H9 (cell line): ENCODE measurements around the gene ARHGAP5. TPM values are rescaled to one million over a fixed set of nuclear protein-coding genes. Genes with fewer than 3 reads are reported as not detected.

ENCODE experiments used
- DNase-seq: peaks from one replicate; pipeline ENCODE4 v3.0.0-alpha.2; 2017
- H2AFZ ChIP-seq: one replicate; pipeline ENCODE4 v1.6.1; 2013; ENCODE audit warnings: mild to moderate bottlenecking, low read length, control low read depth, moderate library complexity
- H2AK5ac ChIP-seq: 2 replicates; pipeline ENCODE4 v1.6.1; 2013; ENCODE audit warnings: low read length, control low read depth, mixed read lengths; ENCODE audit not compliant: insufficient read length
- H2BK120ac ChIP-seq: one replicate; pipeline ENCODE4 v1.6.1; 2013; ENCODE audit warnings: low read depth, mild to moderate bottlenecking, low read length, control low read depth, inconsistent platforms; ENCODE audit not compliant: poor library complexity, severe bottlenecking
- H2BK12ac ChIP-seq: 2 replicates; pipeline ENCODE4 v1.6.1; 2013; ENCODE audit warnings: low read length, control low read depth, mixed read lengths, low read depth; ENCODE audit not compliant: insufficient read length
- H2BK15ac ChIP-seq: 2 replicates; pipeline ENCODE4 v1.6.1; 2013; ENCODE audit warnings: low read depth, low read length, control low read depth
- H2BK20ac ChIP-seq: one replicate; pipeline ENCODE4 v1.6.1; 2013; ENCODE audit warnings: low read depth, mild to moderate bottlenecking, low read length, control low read depth, inconsistent platforms; ENCODE audit not compliant: poor library complexity, severe bottlenecking
- H2BK5ac ChIP-seq: 2 replicates; pipeline ENCODE4 v1.6.1; 2013; ENCODE audit warnings: low read length, control low read depth, mixed read lengths; ENCODE audit not compliant: insufficient read length
- H3K14ac ChIP-seq: 2 replicates; pipeline ENCODE4 v1.6.1; 2013; ENCODE audit warnings: low read length, control low read depth; ENCODE audit not compliant: insufficient read depth
- H3K18ac ChIP-seq: 2 replicates; pipeline ENCODE4 v1.6.1; 2013; ENCODE audit warnings: low read depth, mild to moderate bottlenecking, mixed read lengths, low read length, control low read depth; ENCODE audit not compliant: insufficient read length
- H3K23ac ChIP-seq: 2 replicates; pipeline ENCODE4 v1.6.1; 2013; ENCODE audit warnings: low read length, control low read depth, mixed read lengths, low read depth; ENCODE audit not compliant: insufficient read length
- H3K23me2 ChIP-seq: 2 replicates; pipeline ENCODE4 v1.6.1; 2013; ENCODE audit warnings: low read depth, mild to moderate bottlenecking, mixed read lengths, low read length, control low read depth; ENCODE audit not compliant: insufficient read length, poor library complexity, severe bottlenecking
- H3K27ac ChIP-seq: 2 replicates; pipeline ENCODE4 v1.5.1; 2013; ENCODE audit warnings: low read length, control low read depth, mixed read lengths, low read depth; ENCODE audit not compliant: insufficient read length
- H3K27me3 ChIP-seq: 2 replicates; pipeline ENCODE4 v1.6.1; 2013; ENCODE audit warnings: low read length, control low read depth, inconsistent platforms; ENCODE audit not compliant: insufficient read depth
- H3K4ac ChIP-seq: 2 replicates; pipeline ENCODE4 v1.6.1; 2013; ENCODE audit warnings: low read depth, mild to moderate bottlenecking, control low read depth, inconsistent platforms, low read length, moderate library complexity
- H3K4me1 ChIP-seq: 2 replicates; pipeline ENCODE4 v1.6.1; 2013; ENCODE audit warnings: low read length, control low read depth, inconsistent platforms; ENCODE audit not compliant: insufficient read depth
- H3K4me2 ChIP-seq: 2 replicates; pipeline ENCODE4 v1.6.1; 2013; ENCODE audit warnings: low read length, control low read depth, mixed read lengths; ENCODE audit not compliant: insufficient read length, insufficient read depth
- H3K56ac ChIP-seq: 2 replicates; pipeline ENCODE4 v1.6.1; 2013; ENCODE audit warnings: low read depth, mild to moderate bottlenecking, mixed read lengths, low read length, control low read depth; ENCODE audit not compliant: insufficient read length
- H3K79me1 ChIP-seq: 2 replicates; pipeline ENCODE4 v1.6.1; 2013; ENCODE audit warnings: low read depth, mild to moderate bottlenecking, moderate library complexity, low read length, control low read depth, inconsistent platforms; ENCODE audit not compliant: insufficient read depth, poor library complexity, severe bottlenecking
- H3K79me2 ChIP-seq: 2 replicates; pipeline ENCODE4 v1.6.1; 2013; ENCODE audit warnings: low read length, control low read depth, inconsistent platforms; ENCODE audit not compliant: insufficient read depth
- H3K9ac ChIP-seq: 2 replicates; pipeline ENCODE4 v1.6.1; 2013; ENCODE audit warnings: low read length, control low read depth, mixed read lengths; ENCODE audit not compliant: insufficient read length; ENCODE audit errors: extremely low read depth
- H3K9me3 ChIP-seq: one replicate; pipeline ENCODE4 v1.6.1; 2013; ENCODE audit warnings: low read depth, low read length, inconsistent platforms; ENCODE audit not compliant: control insufficient read depth
- H3T11ph ChIP-seq: one replicate; pipeline ENCODE4 v1.6.1; 2013; ENCODE audit warnings: mild to moderate bottlenecking, low read length, control low read depth, inconsistent platforms
- H4K20me1 ChIP-seq: one replicate; pipeline ENCODE4 v1.6.1; 2013; ENCODE audit not compliant: control insufficient read depth, insufficient read length, insufficient read depth
- H4K5ac ChIP-seq: 2 replicates; pipeline ENCODE4 v1.6.1; 2013; ENCODE audit warnings: low read depth, mild to moderate bottlenecking, mixed read lengths, low read length, control low read depth; ENCODE audit not compliant: insufficient read length
- H4K8ac ChIP-seq: replicated peaks from 2 replicates; pipeline ENCODE4 v1.6.1; 2013; ENCODE audit warnings: low read length, control low read depth, mixed read lengths, low read depth; ENCODE audit not compliant: insufficient read length
- H4K91ac ChIP-seq: 2 replicates; pipeline ENCODE4 v1.6.1; 2013; ENCODE audit warnings: low read depth, mild to moderate bottlenecking, moderate library complexity, mixed read lengths, low read length, control low read depth; ENCODE audit not compliant: insufficient read length
- H3K27ac Mint-ChIP-seq, 3 experiments: 2 replicates in 2 of 3; 3 replicates in 1 of 3; pipeline ENCODE4 v1.8.0; 2020 to 2021; ENCODE audit warnings: mixed read lengths in 3 of 3, mild to moderate bottlenecking in 1 of 3, moderate library complexity in 1 of 3
- H3K27me3 Mint-ChIP-seq: 2 replicates; pipeline ENCODE4 v1.8.0; 2021; ENCODE audit warnings: low read depth, mild to moderate bottlenecking, moderate library complexity, mixed read lengths
- H3K36me3 Mint-ChIP-seq, 3 experiments: 2 replicates in 2 of 3; 3 replicates in 1 of 3; pipeline ENCODE4 v1.8.0; 2020 to 2021; ENCODE audit warnings: low read depth in 3 of 3, mixed read lengths in 3 of 3; ENCODE audit not compliant: insufficient read depth in 1 of 3
- H3K4me1 Mint-ChIP-seq, 2 experiments: 2 replicates each; pipeline ENCODE4 v1.8.0; 2020; ENCODE audit warnings: mixed read lengths in 2 of 2
- H3K4me3 Mint-ChIP-seq, 2 experiments: 2 replicates in 1 of 2; 3 replicates in 1 of 2; pipeline ENCODE4 v1.8.0; 2020 to 2021; ENCODE audit warnings: mild to moderate bottlenecking in 2 of 2, mixed read lengths in 2 of 2, moderate library complexity in 1 of 2
- H3K9me3 Mint-ChIP-seq, 2 experiments: 2 replicates in 1 of 2; 3 replicates in 1 of 2; pipeline ENCODE4 v1.8.0; 2020; ENCODE audit warnings: mild to moderate bottlenecking in 2 of 2, mixed read lengths in 2 of 2, moderate library complexity in 1 of 2
- WGBS: extraction: QIAGEN DNeasy Blood & Tissue Kit; methylation state at CpG from one replicate; pipeline ENCODE4 v1.1.7; 2013; ENCODE audit warnings: missing lambda C conversion rate, low lambda C conversion rate, mixed read lengths; ENCODE audit not compliant: insufficient read length; ENCODE audit errors: extremely low coverage; 5-methylcytosine and 5-hydroxymethylcytosine counted together
- total RNA-seq: library from RNA; stranded (reverse); gene quantifications from 2 replicates; pipeline ENCODE4 v1.2.1, GENCODE V29; 2021
- TF ChIP-seq, protein P1 (sequence below): fragments of 200-600 bp; sonication (generic); conservative IDR thresholded peaks from 3 replicates; pipeline ENCODE4 v1.8.0; 2021; ENCODE audit warnings: antibody characterized with exemption, mild to moderate bottlenecking

Gene ARHGAP5
- total RNA-seq, 1 experiment from 2014 or later = 73.8 TPM

DNA sequence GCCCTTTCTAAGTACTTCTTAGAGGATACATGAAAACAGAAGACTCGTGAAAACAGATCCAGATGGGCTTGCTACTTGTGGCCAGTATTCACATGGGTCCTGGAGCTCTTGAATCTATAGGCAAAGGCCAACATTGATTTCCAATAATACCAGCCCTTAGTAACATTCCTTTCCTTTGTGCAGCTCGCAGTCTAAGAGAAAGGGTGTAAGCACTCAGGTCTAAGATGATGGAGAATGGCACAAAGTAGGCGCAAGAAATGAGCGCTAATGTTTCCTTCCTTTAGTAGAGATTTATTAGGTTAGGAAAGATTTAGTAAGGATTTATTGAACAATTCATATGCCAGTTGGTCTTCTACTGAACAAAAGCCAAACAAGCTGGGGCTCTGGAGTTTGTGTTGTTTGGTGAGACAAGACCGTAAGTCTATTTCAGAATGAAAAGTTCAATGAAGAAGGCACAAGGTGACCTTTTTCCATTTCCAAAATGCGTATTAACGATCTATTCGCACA, 125.4 kb downstream of the ARHGAP5 start:
- peaks cover 10% of the 10 kb centered on the region for H3K27me3 Mint-ChIP-seq
- Histone ChIP-seq H4K91ac (no peak overlapping the region), H3K79me1 (no peaks in the 10 kb centered on the region), H2BK15ac (no peak overlapping the region), H4K5ac (no peak overlapping the region), H3K79me2 (no peaks in the 10 kb centered on the region), H2BK120ac (no peak overlapping the region), H3K56ac (no peak overlapping the region), H2BK12ac (no peak overlapping the region), H3K14ac (no peak overlapping the region), H3K9ac (no peak overlapping the region), H3K4me2 (peak overlapping the region; percentile 98), H3K4ac (no peak overlapping the region), H2BK20ac (no peak overlapping the region), H2AK5ac (no peak overlapping the region), H2AFZ (peak overlapping the region; percentile 41), H3K23ac (no peak overlapping the region), H3K9me3 (no peaks in the 10 kb centered on the region), H2BK5ac (no peak overlapping the region), H3K27me3 (no peaks in the 10 kb centered on the region), H3T11ph (no peak overlapping the region), H3K4me1 (no peaks in the 10 kb centered on the region), H3K27ac (no peak overlapping the region), H4K8ac (no peak overlapping the region), H3K18ac (no peak overlapping the region), H3K23me2 (peaks cover 15% of the 10 kb centered on the region), H4K20me1 (no peaks in the 10 kb centered on the region)
- H3K9me3 Mint-ChIP-seq = no peaks in the 10 kb centered on the region; a peak in 1 of 5 replicates
- no peaks in the 10 kb centered on the region for H3K36me3 Mint-ChIP-seq
- no peak overlapping the region; a peak in 1 of 7 replicates for H3K27ac Mint-ChIP-seq
- WGBS = no CpG with 5 or more reads among the region's 8 CpGs
- TF ChIP-seq, protein P1, sequence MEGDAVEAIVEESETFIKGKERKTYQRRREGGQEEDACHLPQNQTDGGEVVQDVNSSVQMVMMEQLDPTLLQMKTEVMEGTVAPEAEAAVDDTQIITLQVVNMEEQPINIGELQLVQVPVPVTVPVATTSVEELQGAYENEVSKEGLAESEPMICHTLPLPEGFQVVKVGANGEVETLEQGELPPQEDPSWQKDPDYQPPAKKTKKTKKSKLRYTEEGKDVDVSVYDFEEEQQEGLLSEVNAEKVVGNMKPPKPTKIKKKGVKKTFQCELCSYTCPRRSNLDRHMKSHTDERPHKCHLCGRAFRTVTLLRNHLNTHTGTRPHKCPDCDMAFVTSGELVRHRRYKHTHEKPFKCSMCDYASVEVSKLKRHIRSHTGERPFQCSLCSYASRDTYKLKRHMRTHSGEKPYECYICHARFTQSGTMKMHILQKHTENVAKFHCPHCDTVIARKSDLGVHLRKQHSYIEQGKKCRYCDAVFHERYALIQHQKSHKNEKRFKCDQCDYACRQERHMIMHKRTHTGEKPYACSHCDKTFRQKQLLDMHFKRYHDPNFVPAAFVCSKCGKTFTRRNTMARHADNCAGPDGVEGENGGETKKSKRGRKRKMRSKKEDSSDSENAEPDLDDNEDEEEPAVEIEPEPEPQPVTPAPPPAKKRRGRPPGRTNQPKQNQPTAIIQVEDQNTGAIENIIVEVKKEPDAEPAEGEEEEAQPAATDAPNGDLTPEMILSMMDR = no peak
- H3K4me1 Mint-ChIP-seq = peaks cover 27 to 29% of the 10 kb centered on the region in 2 experiments
- H3K4me3 Mint-ChIP-seq = peak overlapping the region; percentile 76 to 97
- no peak for DNase-seq
